ENCODE data around the gene GFAP.

GFAP gene

DNA sequence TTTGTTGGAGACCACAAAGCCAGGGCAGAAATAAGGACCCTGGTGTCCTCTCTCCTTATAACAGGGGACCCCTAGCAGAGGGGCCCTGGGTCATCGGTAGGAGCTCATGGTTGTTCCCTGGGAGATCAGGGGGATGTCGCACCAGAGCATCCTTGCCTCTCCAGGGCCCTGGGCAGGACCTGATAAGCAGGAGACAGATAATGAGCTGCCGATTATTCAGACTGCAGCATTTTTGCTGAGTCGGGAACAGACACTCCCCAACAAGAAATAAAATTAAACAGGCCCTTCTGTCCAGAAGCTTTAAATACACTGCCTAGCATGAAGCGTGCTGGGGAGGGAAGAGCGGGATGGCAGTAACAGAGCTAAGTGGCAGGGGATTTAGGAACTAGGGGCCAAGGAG, 15.4 kb upstream of the GFAP start:
- no peak for DNase-seq

DNA sequence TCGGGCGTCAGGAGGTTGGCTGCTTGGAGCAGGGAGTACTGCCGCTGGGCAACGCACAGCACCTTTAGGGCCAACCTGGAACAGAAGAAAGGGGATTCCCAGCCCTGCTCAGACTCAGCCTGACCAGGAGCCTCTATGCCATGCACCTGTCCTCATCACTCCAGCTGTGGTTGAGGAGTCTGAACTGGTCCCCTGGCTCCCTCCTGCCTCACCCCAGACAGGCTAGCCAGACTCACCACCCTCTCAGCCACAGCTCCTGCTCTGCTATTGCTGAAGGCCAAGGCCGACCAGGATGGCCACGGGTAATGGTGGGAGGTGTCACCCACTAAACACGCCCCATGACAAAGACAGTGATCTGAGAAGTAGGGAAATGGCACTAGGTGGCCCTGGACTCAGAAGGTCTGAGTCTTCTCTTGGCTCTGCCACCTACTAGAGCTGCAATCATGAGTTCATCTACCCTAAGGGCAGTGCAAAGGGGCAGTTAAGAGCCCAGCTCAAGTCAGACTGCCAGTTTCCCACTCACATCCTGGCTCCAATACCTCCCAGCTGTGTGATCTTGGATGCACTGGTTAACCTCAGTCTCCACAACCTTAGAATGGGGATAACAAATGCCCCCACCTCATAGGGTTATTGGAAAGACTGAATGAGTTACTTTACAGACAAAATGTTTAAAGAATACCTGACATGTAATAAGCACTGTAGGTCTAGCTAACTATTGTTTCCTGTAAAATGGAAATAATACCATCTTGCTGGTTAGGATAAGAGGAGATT, 13.8 kb upstream of the GFAP start:
- DNase-seq: no peak

DNA sequence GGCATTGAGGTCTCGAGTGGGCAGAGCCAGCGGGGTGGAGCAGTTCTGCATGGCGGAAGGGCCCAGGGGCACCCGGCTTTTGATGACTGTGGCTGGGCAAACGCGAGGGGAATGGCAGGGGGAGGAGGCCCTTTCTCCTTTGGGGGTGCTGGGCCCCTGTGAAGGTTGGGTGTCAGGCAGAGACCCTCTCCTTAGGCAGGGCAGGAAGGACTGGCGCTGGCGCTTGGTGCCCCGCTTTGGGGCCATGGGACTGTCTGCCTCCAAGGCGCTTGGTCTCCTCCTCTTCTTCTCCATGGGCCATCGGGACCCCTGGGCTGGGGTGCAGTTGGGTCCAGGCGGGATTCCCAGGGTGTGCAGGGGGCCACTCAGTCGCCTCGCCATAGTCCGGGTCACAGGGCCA, 12.8 kb upstream of the GFAP start:
- DNase-seq: no peak

DNA sequence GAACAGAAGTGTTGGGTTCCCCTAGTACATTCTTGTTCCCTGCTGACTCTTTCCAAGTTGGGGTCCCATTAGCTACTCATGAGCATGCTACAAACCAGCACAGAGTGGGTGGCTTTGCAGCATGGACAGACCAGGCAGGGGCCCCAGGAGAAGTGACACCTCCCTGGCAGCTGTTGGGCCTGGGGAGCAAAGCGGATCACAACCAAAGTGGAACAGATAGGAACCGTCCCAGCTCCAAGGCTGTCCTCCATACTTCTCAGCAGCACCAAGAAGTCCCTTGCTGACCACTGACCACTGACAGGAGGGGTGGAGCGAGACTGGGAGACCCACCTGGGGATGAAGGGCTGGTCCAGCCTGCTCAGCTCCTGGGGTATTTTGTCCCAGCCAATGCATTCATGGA, 12.4 kb upstream of the GFAP start:
- no peak for DNase-seq

DNA sequence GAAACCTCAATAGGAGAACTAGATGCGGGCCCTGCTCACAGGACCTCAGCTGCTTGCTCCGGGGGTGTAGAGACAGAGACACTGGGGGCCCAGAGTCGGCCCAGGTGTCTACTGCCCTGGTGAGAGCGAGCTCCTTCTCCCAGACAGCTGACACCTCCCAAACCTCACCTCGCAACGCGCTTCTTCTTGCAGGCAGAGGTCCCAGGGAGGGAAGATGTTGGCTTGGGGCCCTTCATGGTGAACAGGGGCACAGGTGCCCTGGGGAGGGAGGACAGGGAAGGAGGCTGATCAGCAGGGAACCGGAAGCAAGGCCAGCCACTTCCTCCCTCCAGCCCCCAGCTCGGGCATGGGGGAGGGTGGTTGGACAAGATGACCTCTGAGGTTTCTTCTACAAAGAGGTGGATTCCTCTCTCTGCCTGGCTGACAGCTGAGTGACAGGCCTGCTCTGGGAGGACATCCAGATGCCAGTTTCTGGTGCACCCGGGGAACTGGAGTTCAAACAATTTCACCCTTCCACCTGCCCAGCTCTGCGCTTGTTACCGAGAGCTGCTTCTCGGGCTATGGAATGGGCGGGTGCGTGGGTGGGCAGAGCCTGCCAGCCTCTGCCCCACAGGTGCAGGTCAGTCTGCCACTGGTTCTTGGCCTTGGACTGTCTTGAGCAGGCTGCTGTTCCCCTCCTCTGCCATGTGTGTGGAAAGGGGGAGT, 11.7 kb upstream of the GFAP start:
- DNase-seq: no peak

DNA sequence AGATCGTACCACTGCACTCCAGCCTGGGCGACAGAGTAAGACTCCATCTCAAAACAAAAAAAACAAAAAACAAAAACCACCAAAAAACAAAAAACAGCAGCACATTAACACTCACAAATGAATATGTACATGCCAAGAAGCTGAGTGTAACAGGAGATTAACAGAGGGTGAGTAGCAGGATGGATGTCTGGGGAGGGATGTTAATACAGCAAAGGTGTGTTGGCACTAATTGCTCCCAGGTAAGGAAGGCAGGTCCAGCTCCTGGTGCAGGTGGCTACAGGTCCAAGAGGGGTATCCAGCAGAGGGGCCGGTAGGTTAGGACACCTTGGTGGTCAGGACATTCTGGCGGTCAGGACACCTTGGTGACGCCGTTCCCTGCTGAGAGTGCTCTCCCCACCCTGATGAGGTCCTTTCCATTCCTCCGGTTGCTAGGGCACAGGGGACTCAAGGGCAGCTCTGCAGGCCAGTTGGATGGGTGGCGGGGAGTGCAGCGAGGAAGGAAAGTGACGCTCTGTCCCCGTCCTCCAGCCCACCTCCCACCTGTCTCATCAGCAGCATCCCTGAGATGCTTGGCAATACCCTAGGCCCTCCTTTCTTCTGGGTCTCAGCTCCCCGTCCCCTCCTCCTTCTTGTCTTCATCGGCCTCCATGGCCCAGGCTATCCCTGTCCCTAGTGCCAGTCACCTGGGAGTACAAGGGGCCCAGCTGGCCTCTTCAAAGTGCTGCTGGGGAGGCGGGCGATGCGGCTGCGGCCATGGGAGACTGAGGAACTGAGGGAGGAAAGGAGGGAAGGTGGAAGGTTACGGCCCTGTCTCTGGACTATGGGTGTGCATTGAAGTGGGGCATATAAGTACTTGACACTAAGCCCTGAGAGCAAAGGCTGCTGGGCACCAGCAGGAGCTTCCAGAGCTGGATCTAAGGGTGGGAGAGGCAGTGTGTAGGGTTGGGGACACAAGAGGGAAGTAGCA, 10.7 kb upstream of the GFAP start:
- DNase-seq: no peak

DNA sequence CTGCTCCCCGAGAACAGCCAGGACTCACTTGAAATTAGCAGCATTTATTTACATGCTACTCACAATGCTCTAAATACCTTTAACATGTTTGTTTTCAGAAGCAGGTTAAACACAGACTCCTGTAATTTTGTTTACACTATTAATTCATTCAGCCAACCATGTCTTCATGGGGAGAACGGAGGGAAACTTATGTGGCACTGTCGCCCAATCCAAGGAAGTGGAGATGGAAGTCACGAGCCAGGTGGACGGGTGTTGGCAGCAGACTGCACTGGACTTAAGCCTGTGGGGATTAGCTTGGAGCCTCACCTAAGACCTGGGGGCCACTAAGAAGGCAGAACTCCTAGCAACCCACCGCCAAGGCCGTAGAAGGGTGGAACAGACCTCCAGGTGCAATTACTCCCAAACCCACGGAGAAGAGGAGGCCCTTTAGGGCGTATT, 8.8 kb upstream of the GFAP start:
- DNase-seq: no peak

DNA sequence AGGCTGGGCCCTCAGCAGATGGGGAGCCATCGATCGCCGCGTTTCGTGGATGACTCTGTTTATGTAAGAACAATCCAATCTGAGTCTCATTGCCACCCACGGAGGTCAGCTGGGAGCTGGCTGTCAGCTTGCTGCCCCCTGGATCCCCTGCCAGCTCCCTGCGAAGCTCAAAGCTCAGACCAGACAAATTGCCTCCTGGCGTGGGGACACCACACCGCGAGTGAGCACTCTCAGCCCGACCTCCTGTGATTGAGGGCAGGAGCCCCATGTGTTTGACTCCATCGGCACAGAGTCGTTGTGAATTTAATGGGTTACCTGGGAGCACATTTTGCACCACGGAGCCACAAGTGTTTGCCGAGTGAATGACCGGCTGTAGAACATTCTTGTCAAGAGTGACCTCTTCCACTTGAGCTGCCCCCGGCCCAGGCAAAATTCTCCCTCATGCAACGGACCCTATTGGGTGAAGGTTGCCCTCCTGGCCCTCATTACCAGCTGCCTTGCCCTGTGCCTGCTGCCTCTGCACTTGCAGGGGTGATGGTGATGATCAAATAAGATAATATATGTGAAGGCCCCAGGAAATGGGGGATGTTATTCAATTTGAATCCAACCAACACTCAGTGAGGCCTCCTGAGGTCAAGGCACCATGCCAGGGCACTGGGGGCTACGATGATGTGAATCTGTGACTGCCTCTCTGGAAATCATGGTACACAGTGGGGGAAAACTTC, 7.6 kb upstream of the GFAP start:
- DNase-seq: no peak

DNA sequence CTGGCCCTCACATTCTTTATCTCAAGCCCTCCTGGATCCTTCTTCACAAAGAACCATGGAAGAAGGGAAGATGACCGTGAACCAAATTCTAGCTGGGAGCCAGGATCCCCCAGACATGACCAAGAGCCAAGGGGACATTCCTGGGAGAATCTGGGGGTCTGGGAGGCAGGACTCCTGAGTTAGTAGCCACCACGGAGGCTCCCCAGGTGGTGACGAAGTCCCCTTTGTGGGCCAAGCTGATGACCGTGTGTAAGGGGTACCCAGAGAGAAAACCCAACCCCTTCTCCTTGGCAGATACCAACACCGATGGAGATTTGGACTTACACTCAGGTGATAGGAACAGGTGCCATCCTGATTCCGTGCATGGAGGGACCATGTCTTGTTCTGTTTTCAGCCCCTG, 6.8 kb upstream of the GFAP start:
- no peak for DNase-seq

DNA sequence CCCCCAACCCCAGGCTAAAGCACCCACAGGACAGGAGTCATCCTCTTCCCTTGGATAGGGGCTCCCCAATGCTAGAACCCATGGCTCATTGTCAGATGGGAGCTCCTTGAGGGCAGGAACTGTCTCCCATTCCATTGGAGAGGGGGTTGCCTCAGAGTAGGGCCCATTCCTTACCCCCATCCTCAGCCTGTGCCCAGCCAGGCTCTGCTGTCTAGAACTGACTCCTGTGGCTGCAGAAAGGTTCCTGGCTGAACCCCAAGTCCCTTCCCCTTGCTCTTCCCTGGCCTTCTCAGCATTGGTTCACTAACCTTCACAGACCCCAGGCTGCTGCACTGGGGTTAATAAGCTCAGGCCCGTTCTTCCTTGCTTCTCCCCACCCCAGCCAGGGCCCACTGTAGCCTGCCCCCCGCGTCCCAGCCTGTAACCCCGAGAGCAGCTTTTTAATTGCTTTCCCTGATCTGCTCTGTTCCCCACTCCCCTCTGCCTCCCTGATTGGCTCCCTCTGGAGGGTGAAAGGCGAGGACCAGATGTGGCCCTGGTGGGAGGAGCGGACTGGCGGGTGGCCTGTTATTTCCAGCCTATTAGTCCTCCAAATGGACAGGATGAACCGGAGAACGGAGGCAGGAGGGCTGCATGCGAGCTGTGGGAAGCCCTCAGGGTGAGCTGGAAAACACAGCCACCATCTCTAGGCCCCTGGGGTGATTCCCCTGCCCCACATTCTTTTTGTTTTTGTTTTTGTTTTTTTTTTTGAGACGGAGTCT, 6.0 kb upstream of the GFAP start:
- peak; percentile 69 for DNase-seq

DNA sequence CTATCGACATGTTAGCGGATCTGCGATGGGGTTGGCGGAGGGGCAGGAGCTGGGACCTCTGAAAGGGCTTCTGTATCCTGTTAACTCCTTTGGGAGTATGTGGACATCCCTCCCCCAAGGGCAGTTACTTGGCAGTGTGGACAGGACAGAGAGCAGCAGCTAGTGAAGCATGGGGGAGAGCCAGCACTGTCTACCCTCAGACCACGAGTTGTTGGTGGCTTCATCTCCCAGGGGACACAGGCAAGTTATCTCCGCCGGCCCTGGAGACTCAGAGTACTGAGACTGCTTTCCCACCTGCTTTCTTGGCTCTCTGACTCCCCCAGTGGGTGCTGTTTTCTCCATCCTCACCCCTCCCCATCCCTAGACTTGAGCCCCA, 5.3 kb upstream of the GFAP start:
- DNase-seq: no peak

DNA sequence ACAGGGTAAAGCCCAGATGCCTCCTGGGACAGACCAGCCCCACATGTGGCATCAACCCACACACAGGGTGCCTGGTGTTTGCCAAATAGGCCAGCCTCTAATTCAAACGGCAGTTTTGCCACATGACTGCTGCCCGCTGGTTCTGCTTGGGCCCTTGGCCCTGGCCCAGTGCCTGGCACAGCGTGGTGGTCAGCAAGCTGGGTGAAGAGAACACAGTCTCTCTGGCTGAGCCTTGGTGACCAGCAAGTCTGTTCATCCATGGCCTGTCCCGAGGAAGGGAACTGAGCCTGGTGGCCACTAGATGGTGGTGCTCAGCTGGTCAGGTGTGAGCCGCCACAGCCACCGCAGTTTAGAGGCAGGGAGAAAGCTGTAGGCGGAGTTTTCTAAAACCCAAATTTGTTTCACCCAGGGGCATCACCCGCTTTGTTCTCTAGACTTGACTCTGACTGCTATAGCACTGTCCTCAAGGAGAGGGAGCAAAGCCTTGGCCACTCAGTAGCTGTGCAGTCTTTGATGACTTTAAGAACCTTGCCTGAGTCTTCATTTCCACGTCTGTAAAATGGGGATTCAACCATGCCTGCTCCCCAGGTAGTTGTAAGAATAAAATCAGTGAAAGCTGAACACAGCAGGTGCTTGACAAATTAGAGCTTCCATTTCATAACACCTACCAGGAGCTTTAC, 4.7 kb upstream of the GFAP start:
- peak; percentile 45 for DNase-seq

DNA sequence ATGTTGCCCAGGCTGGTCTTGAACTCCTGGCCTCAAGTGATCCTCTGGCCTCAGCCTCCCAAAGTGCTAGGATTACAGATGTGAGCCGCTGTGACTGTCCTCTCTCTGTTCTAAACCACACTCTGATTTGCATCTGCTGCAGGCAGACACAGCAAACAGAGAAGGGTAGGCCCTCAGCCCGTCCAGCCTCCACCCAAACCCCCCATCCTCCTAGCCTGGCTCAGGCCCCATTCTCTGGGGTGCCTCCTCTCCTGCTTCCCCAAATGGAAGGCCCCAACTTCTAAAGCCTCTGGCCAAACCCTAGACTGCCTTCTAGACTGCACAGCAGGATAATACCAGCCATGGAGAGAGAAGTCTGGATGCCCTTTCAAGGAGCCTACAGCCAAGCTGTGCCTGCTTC, 4.1 kb upstream of the GFAP start:
- DNase-seq: no peak

DNA sequence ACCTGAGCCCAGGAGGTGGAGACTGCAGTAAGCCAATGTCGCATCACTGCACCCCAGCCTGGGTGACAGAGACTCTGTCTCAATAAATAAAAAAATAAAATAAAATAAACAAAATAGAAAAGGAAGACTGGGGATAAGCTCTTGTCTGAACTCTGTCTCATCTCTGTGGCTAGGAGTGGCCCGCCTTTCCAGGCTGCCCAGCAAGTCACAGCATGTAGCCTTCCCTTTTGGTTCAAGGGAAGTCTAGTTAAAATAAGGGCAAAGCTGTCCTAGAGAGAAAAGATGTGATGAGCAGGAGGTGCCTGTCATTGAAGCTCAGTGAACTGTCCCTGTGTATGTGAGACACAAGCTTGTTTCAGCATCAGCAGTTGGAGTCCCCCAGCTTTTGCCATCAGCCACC, 2.7 kb upstream of the GFAP start:
- no peak for DNase-seq

DNA sequence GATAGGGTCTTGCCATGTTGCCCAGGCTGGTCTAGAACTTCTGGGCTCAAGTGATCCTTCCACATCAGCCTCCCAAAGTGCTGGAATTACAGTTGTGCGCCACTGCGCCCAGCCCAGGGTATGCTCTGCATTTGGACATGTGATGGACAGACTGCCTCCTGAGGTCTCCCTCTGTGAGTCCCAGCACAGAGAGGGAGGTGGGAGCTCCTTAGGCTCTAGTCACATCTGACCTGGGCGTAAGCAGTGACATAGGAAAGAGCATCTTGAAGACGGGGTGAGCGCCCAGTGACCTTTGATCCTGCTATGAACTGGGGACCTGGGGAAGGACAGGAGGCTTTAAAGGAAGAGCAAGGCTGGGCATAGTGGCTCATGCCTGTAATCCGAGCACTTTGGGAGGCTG, 2.2 kb upstream of the GFAP start:
- no peak for DNase-seq

DNA sequence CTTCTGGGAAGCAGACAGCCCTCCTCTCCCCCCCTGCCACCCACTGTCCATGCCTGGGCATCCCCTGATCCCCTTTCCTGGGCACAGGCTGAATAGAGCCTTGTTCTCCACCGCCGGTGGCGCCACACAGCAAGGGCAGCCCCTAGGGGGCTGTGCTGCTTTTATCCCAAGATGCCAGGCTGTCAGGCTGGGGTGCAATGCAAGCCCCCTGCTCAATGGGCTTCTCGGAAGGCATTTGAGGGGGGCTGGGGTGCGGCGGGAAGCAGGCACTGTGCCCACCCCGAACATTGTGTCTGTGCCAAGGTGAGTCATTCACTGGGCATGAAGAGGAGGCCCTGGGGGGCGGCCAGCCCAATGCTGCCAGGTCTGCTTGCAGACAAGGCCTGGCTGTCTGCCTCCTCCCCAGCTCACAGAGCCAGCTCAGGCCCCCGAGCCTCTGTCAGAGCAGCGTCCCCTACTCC, 1.5 kb upstream of the GFAP start:
- DNase-seq: no peak

DNA sequence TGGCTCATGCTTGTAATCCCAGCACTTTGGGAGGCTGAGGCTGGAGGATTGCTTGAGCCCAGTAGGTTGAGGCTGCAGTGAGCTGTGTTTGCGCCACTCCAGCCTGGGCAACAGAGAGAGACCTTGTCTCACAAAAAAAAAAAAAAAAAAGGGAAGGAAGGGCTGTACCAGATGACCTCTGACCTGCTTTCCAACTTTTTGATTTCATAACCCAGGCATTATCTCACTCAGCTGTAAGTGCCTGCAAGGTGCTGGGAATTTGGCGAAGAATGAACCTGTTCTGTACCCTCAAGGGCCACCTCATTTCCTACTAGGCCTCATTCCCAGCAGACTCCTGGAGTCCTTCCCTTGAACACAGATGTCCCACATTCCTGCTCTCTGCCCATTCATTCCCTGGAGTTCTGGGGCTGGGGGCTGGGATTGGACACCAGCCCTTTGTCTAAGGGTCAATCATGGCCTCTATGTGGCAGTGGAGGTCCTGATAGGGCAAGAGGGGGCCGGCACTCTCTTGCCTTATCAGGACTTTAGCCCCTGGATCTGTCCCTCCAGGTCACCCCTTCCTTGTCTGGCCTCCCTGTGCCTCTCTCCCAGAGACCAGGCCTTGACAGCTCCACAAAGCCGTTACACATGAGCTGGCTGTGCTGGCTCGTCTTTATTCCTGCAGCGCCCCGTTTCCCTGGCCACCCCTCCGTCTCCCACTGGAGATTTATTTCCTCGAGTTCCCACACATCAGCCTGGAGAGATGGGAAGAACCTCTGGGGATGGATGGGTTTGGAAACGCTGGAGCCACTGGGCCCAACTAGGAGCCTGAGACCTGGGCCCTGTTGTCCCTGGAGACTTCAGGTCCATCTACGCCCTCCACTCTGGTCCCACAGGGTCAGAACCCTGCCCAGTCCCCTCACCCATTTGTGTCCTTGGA, 821 bp upstream of the GFAP start:
- DNase-seq: no peak

DNA sequence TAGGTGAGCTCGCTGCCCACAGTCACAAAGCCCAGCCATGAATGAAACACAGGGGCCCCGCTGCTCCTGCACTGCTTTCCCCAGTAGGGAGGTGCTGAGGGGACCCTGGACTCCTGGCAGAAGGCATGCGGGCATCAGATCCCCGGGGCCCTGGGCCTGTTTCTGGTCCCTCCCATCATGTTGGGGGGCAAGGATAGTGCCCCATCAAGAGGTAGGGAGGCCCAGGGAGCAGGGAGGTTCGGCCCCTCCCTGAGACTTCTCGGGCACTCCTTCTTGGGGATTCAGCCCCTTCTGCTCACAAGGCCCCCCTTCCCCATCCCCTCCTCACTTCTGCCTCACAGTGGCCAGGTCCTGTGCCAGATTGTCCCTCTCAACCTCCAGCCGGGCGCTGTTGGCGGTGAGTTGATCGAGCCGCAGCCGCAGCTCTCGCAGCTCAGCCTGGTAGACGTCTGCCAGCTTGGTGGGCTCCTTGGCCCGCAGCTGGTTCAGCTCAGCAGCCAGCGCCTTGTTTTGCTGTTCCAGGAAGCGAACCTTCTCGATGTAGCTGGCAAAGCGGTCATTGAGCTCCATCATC, 515 bp downstream of the GFAP start:
- no peak for DNase-seq

DNA sequence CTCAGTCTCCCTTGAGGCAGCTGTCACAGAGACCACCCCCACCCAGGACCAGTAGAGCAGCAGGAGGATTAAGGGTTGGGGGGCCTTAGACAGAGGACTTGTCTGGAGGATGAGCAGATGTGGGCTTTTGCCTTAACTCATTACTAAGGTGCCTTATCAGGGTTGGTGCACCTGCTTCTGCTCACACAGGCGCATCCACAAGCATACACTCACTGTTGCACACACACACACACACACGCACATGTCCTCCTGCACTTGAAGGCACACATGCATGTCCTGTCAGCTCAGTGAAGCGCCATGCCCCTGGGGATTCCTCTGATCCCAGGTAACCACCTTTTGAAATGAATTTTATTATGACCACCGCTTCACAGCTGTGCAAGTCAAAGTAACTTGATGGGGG, 1.2 kb downstream of the GFAP start:
- no peak for DNase-seq

DNA sequence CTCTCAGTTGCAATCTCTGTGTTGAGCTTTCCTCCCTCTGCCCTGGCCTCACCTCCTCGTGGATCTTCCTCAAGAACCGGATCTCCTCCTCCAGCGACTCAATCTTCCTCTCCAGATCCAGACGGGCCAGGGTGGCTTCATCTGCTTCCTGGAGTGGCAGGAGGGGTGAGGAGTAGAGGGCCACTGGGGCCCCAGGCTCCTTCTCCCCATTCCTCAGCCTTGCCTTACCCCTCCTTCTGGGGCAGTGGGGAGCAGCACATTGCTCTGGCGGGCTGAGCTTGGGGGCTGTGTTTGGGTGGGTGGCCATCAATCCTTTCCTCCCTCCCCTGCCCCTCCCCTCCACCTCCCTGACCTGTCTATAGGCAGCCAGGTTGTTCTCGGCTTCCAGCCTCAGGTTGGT, 1.6 kb downstream of the GFAP start:
- no peak for DNase-seq

Data from NCI-H2227 treated with DMSO at 0.1 percent for 48 hours (cell line).